ENCODE measurements around the gene NUMBL. TPM values are rescaled to one million over a fixed set of nuclear protein-coding genes. Genes with fewer than 3 reads are reported as not detected.

Gene NUMBL
- total RNA-seq, 1 experiment from 2014 or later = 38.4 TPM

GRCh38 chr19:40726279-40726678 lies 35.8 kb upstream of the NUMBL start:
- DNase-seq (ENCODE audit: low spot score) = no peak
- no peak overlapping the region for H3K27ac ChIP-seq (ENCODE audit: low read depth, low read length, poor library complexity, severe bottlenecking)
- H3K9me3 ChIP-seq (ENCODE audit: low read depth, low read length, poor library complexity, severe bottlenecking) = no peaks in the 10 kb centered on the region
- H3K4me3 ChIP-seq (ENCODE audit: low read depth, low read length, poor library complexity, severe bottlenecking) = no peak overlapping the region
- H3K36me3 ChIP-seq (ENCODE audit: insufficient read depth, low read length, poor library complexity, severe bottlenecking) = peaks cover 11% of the 10 kb centered on the region
- intact Hi-C loops (cut with micrococcal nuclease; ENCODE audit: unreplicated experiment) = no loop called here
- no peaks in the 10 kb centered on the region for H3K4me1 ChIP-seq (ENCODE audit: insufficient read depth, low read length, poor library complexity, severe bottlenecking)
- ChIA-PET POLR2A (ENCODE audit: low non-redundant PET) (no interaction called here), CTCF (no interaction called here)
- no TSS peak for BruUV-seq (replicated peaks)
- no peak for TF ChIP-seq CTCF (conservative IDR thresholded peaks at IDR 0.05; ENCODE audit: low read depth, low read length)
- no peak for TF ChIP-seq EZH2 (IDR thresholded peaks at IDR 0.05; ENCODE audit: borderline replicate concordance, low read depth, low read length, poor library complexity, severe bottlenecking)
- H3K27me3 ChIP-seq (replicated peaks; ENCODE audit: insufficient read depth, low read depth, low read length, poor library complexity) = no peaks in the 10 kb centered on the region

GRCh38 chr19:40724855-40725254 lies 34.4 kb upstream of the NUMBL start:
- no TSS peak for BruUV-seq (replicated peaks)
- Histone ChIP-seq H3K9me3 (ENCODE audit: low read depth, low read length, poor library complexity, severe bottlenecking) (no peaks in the 10 kb centered on the region), H3K27me3 (replicated peaks; ENCODE audit: insufficient read depth, low read depth, low read length, poor library complexity) (no peaks in the 10 kb centered on the region), H3K27ac (ENCODE audit: low read depth, low read length, poor library complexity, severe bottlenecking) (no peak overlapping the region), H3K4me3 (ENCODE audit: low read depth, low read length, poor library complexity, severe bottlenecking) (no peak overlapping the region), H3K4me1 (ENCODE audit: insufficient read depth, low read length, poor library complexity, severe bottlenecking) (peaks cover under 1% of the 10 kb centered on the region), H3K36me3 (ENCODE audit: insufficient read depth, low read length, poor library complexity, severe bottlenecking) (peaks cover 5% of the 10 kb centered on the region)
- intact Hi-C loops (cut with micrococcal nuclease; ENCODE audit: unreplicated experiment) = no loop called here
- TF ChIP-seq EZH2 (IDR thresholded peaks at IDR 0.05; ENCODE audit: borderline replicate concordance, low read depth, low read length, poor library complexity, severe bottlenecking) = no peak
- no peak for TF ChIP-seq CTCF (conservative IDR thresholded peaks at IDR 0.05; ENCODE audit: low read depth, low read length)
- POLR2A ChIA-PET (ENCODE audit: low non-redundant PET) = no interaction called here
- CTCF ChIA-PET = no interaction called here
- no peak for DNase-seq (ENCODE audit: low spot score)

- POLR2A ChIA-PET (ENCODE audit: low non-redundant PET) = no interaction called here
- Histone ChIP-seq H3K4me1 (ENCODE audit: insufficient read depth, low read length, poor library complexity, severe bottlenecking) (peaks cover 6% of the 10 kb centered on the region), H3K27ac (ENCODE audit: low read depth, low read length, poor library complexity, severe bottlenecking) (no peak overlapping the region), H3K9me3 (ENCODE audit: low read depth, low read length, poor library complexity, severe bottlenecking) (no peaks in the 10 kb centered on the region), H3K27me3 (replicated peaks; ENCODE audit: insufficient read depth, low read depth, low read length, poor library complexity) (no peaks in the 10 kb centered on the region), H3K36me3 (ENCODE audit: insufficient read depth, low read length, poor library complexity, severe bottlenecking) (peaks cover 5% of the 10 kb centered on the region), H3K4me3 (ENCODE audit: low read depth, low read length, poor library complexity, severe bottlenecking) (no peak overlapping the region)
- TF ChIP-seq CTCF (conservative IDR thresholded peaks at IDR 0.05; ENCODE audit: low read depth, low read length) = no peak
- no peak for TF ChIP-seq EZH2 (IDR thresholded peaks at IDR 0.05; ENCODE audit: borderline replicate concordance, low read depth, low read length, poor library complexity, severe bottlenecking)
- no TSS peak for BruUV-seq (replicated peaks)
- CTCF ChIA-PET = no interaction called here
- intact Hi-C loops (cut with micrococcal nuclease; ENCODE audit: unreplicated experiment) = no loop called here
- no peak for DNase-seq (ENCODE audit: low spot score)
Measured at GRCh38 chr19:40724315-40724714, 33.9 kb upstream of the NUMBL start.
